H9 (cell line): ENCODE data around the gene DNAAF2. TPM values are rescaled to one million over a fixed set of nuclear protein-coding genes. Genes with fewer than 3 reads are reported as not detected.

Experiments used
- DNase-seq: peaks from one replicate; pipeline ENCODE4 v3.0.0-alpha.2; 2017
- H2AFZ ChIP-seq: one replicate; pipeline ENCODE4 v1.6.1; 2013; ENCODE audit warnings: mild to moderate bottlenecking, low read length, control low read depth, moderate library complexity
- H2AK5ac ChIP-seq: 2 replicates; pipeline ENCODE4 v1.6.1; 2013; ENCODE audit warnings: low read length, control low read depth, mixed read lengths; ENCODE audit not compliant: insufficient read length
- H2BK120ac ChIP-seq: one replicate; pipeline ENCODE4 v1.6.1; 2013; ENCODE audit warnings: low read depth, mild to moderate bottlenecking, low read length, control low read depth, inconsistent platforms; ENCODE audit not compliant: poor library complexity, severe bottlenecking
- H2BK12ac ChIP-seq: 2 replicates; pipeline ENCODE4 v1.6.1; 2013; ENCODE audit warnings: low read length, control low read depth, mixed read lengths, low read depth; ENCODE audit not compliant: insufficient read length
- H2BK15ac ChIP-seq: 2 replicates; pipeline ENCODE4 v1.6.1; 2013; ENCODE audit warnings: low read depth, low read length, control low read depth
- H2BK20ac ChIP-seq: one replicate; pipeline ENCODE4 v1.6.1; 2013; ENCODE audit warnings: low read depth, mild to moderate bottlenecking, low read length, control low read depth, inconsistent platforms; ENCODE audit not compliant: poor library complexity, severe bottlenecking
- H2BK5ac ChIP-seq: 2 replicates; pipeline ENCODE4 v1.6.1; 2013; ENCODE audit warnings: low read length, control low read depth, mixed read lengths; ENCODE audit not compliant: insufficient read length
- H3K14ac ChIP-seq: 2 replicates; pipeline ENCODE4 v1.6.1; 2013; ENCODE audit warnings: low read length, control low read depth; ENCODE audit not compliant: insufficient read depth
- H3K18ac ChIP-seq: 2 replicates; pipeline ENCODE4 v1.6.1; 2013; ENCODE audit warnings: low read depth, mild to moderate bottlenecking, mixed read lengths, low read length, control low read depth; ENCODE audit not compliant: insufficient read length
- H3K23ac ChIP-seq: 2 replicates; pipeline ENCODE4 v1.6.1; 2013; ENCODE audit warnings: low read length, control low read depth, mixed read lengths, low read depth; ENCODE audit not compliant: insufficient read length
- H3K23me2 ChIP-seq: 2 replicates; pipeline ENCODE4 v1.6.1; 2013; ENCODE audit warnings: low read depth, mild to moderate bottlenecking, mixed read lengths, low read length, control low read depth; ENCODE audit not compliant: insufficient read length, poor library complexity, severe bottlenecking
- H3K27ac ChIP-seq: 2 replicates; pipeline ENCODE4 v1.5.1; 2013; ENCODE audit warnings: low read length, control low read depth, mixed read lengths, low read depth; ENCODE audit not compliant: insufficient read length
- H3K27me3 ChIP-seq: 2 replicates; pipeline ENCODE4 v1.6.1; 2013; ENCODE audit warnings: low read length, control low read depth, inconsistent platforms; ENCODE audit not compliant: insufficient read depth
- H3K4ac ChIP-seq: 2 replicates; pipeline ENCODE4 v1.6.1; 2013; ENCODE audit warnings: low read depth, mild to moderate bottlenecking, control low read depth, inconsistent platforms, low read length, moderate library complexity
- H3K4me1 ChIP-seq: 2 replicates; pipeline ENCODE4 v1.6.1; 2013; ENCODE audit warnings: low read length, control low read depth, inconsistent platforms; ENCODE audit not compliant: insufficient read depth
- H3K4me2 ChIP-seq: 2 replicates; pipeline ENCODE4 v1.6.1; 2013; ENCODE audit warnings: low read length, control low read depth, mixed read lengths; ENCODE audit not compliant: insufficient read length, insufficient read depth
- H3K56ac ChIP-seq: 2 replicates; pipeline ENCODE4 v1.6.1; 2013; ENCODE audit warnings: low read depth, mild to moderate bottlenecking, mixed read lengths, low read length, control low read depth; ENCODE audit not compliant: insufficient read length
- H3K79me1 ChIP-seq: 2 replicates; pipeline ENCODE4 v1.6.1; 2013; ENCODE audit warnings: low read depth, mild to moderate bottlenecking, moderate library complexity, low read length, control low read depth, inconsistent platforms; ENCODE audit not compliant: insufficient read depth, poor library complexity, severe bottlenecking
- H3K79me2 ChIP-seq: 2 replicates; pipeline ENCODE4 v1.6.1; 2013; ENCODE audit warnings: low read length, control low read depth, inconsistent platforms; ENCODE audit not compliant: insufficient read depth
- H3K9ac ChIP-seq: 2 replicates; pipeline ENCODE4 v1.6.1; 2013; ENCODE audit warnings: low read length, control low read depth, mixed read lengths; ENCODE audit not compliant: insufficient read length; ENCODE audit errors: extremely low read depth
- H3K9me3 ChIP-seq: one replicate; pipeline ENCODE4 v1.6.1; 2013; ENCODE audit warnings: low read depth, low read length, inconsistent platforms; ENCODE audit not compliant: control insufficient read depth
- H3T11ph ChIP-seq: one replicate; pipeline ENCODE4 v1.6.1; 2013; ENCODE audit warnings: mild to moderate bottlenecking, low read length, control low read depth, inconsistent platforms
- H4K20me1 ChIP-seq: one replicate; pipeline ENCODE4 v1.6.1; 2013; ENCODE audit not compliant: control insufficient read depth, insufficient read length, insufficient read depth
- H4K5ac ChIP-seq: 2 replicates; pipeline ENCODE4 v1.6.1; 2013; ENCODE audit warnings: low read depth, mild to moderate bottlenecking, mixed read lengths, low read length, control low read depth; ENCODE audit not compliant: insufficient read length
- H4K8ac ChIP-seq: replicated peaks from 2 replicates; pipeline ENCODE4 v1.6.1; 2013; ENCODE audit warnings: low read length, control low read depth, mixed read lengths, low read depth; ENCODE audit not compliant: insufficient read length
- H4K91ac ChIP-seq: 2 replicates; pipeline ENCODE4 v1.6.1; 2013; ENCODE audit warnings: low read depth, mild to moderate bottlenecking, moderate library complexity, mixed read lengths, low read length, control low read depth; ENCODE audit not compliant: insufficient read length
- H3K27ac Mint-ChIP-seq, 3 experiments: 2 replicates in 2 of 3; 3 replicates in 1 of 3; pipeline ENCODE4 v1.8.0; 2020 to 2021; ENCODE audit warnings: mixed read lengths in 3 of 3, mild to moderate bottlenecking in 1 of 3, moderate library complexity in 1 of 3
- H3K27me3 Mint-ChIP-seq: 2 replicates; pipeline ENCODE4 v1.8.0; 2021; ENCODE audit warnings: low read depth, mild to moderate bottlenecking, moderate library complexity, mixed read lengths
- H3K36me3 Mint-ChIP-seq, 3 experiments: 2 replicates in 2 of 3; 3 replicates in 1 of 3; pipeline ENCODE4 v1.8.0; 2020 to 2021; ENCODE audit warnings: low read depth in 3 of 3, mixed read lengths in 3 of 3; ENCODE audit not compliant: insufficient read depth in 1 of 3
- H3K4me1 Mint-ChIP-seq, 2 experiments: 2 replicates each; pipeline ENCODE4 v1.8.0; 2020; ENCODE audit warnings: mixed read lengths in 2 of 2
- H3K4me3 Mint-ChIP-seq, 2 experiments: 2 replicates in 1 of 2; 3 replicates in 1 of 2; pipeline ENCODE4 v1.8.0; 2020 to 2021; ENCODE audit warnings: mild to moderate bottlenecking in 2 of 2, mixed read lengths in 2 of 2, moderate library complexity in 1 of 2
- H3K9me3 Mint-ChIP-seq, 2 experiments: 2 replicates in 1 of 2; 3 replicates in 1 of 2; pipeline ENCODE4 v1.8.0; 2020; ENCODE audit warnings: mild to moderate bottlenecking in 2 of 2, mixed read lengths in 2 of 2, moderate library complexity in 1 of 2
- CTCF ChIP-seq: fragments of 200-600 bp; sonication (generic); conservative IDR thresholded peaks from 3 replicates; pipeline ENCODE4 v1.8.0; 2021; ENCODE audit warnings: antibody characterized with exemption, mild to moderate bottlenecking
- whole genome bisulfite sequencing: extraction: QIAGEN DNeasy Blood & Tissue Kit; methylation state at CpG from one replicate; pipeline ENCODE4 v1.1.7; 2013; ENCODE audit warnings: missing lambda C conversion rate, low lambda C conversion rate, mixed read lengths; ENCODE audit not compliant: insufficient read length; ENCODE audit errors: extremely low coverage; 5-methylcytosine and 5-hydroxymethylcytosine counted together
- total RNA-seq: library from RNA; stranded (reverse); gene quantifications from 2 replicates; pipeline ENCODE4 v1.2.1, GENCODE V29; 2021

DNAAF2 gene
- total RNA-seq, 1 experiment from 2014 or later, result 26.3 TPM

GRCh38 chr14:49593016-49593415 lies 42.0 kb downstream of the DNAAF2 start:
- H3K27ac ChIP-seq, result no peak overlapping the region
- WGBS, result no CpG with 5 or more reads among the region's 3 CpGs
- H3K27me3 ChIP-seq, result no peaks in the 10 kb centered on the region
- no peak overlapping the region for H3K4ac ChIP-seq
- Mint-ChIP-seq H3K27me3 (peaks cover 4% of the 10 kb centered on the region), H3K4me3 (no peak overlapping the region), H3K36me3 (no peaks in the 10 kb centered on the region; a peak in 1 of 7 replicates), H3K27ac (no peak overlapping the region), H3K4me1 (peaks cover 4 to 9% of the 10 kb centered on the region in 2 experiments; a peak in 2 of 4 replicates), H3K9me3 (no peaks in the 10 kb centered on the region)
- no peaks in the 10 kb centered on the region for H4K20me1 ChIP-seq
- no peak overlapping the region for H2BK120ac ChIP-seq
- H3K9ac ChIP-seq, result no peak overlapping the region
- H3K4me2 ChIP-seq, result no peak overlapping the region
- no peak overlapping the region for H2BK12ac ChIP-seq
- no peaks in the 10 kb centered on the region for H3K79me1 ChIP-seq
- no peak overlapping the region for H3K56ac ChIP-seq
- no peak overlapping the region for H4K5ac ChIP-seq
- H3K23ac ChIP-seq, result no peak overlapping the region
- H2AK5ac ChIP-seq, result no peak overlapping the region
- no peak overlapping the region for H2BK20ac ChIP-seq
- no peak for DNase-seq
- H3K18ac ChIP-seq, result no peak overlapping the region
- no peak overlapping the region for H2AFZ ChIP-seq
- H4K8ac ChIP-seq, result no peak overlapping the region
- no peak overlapping the region for H4K91ac ChIP-seq
- no peaks in the 10 kb centered on the region for H3K4me1 ChIP-seq
- H3K9me3 ChIP-seq, result no peaks in the 10 kb centered on the region
- no peak overlapping the region for H3T11ph ChIP-seq
- no peaks in the 10 kb centered on the region for H3K79me2 ChIP-seq
- H3K14ac ChIP-seq, result no peak overlapping the region
- H3K23me2 ChIP-seq, result peaks cover 6% of the 10 kb centered on the region
- H2BK15ac ChIP-seq, result no peak overlapping the region
- TF ChIP-seq CTCF, result no peak
- no peak overlapping the region for H2BK5ac ChIP-seq
